ENCODE data around the gene ZP1.

- TF ChIP-seq POLR2A (IDR thresholded peaks at IDR 0.05; ENCODE audit: low read depth, low read length): no peak
- TF ChIP-seq TAF1 (IDR thresholded peaks at IDR 0.05; ENCODE audit: borderline replicate concordance, low read depth, low read length): no peak
- TF ChIP-seq POLR2AphosphoS5 (IDR thresholded peaks at IDR 0.05; ENCODE audit: low read depth, low read length): no peak
These were observed 20.1 kb upstream of the ZP1 start for GRCh38 chr11:60847281-60847680.
